ENCODE data around the gene GNAT1.
"Not testable (repeated sequence)": the region's sequence is repeated elsewhere in the genome, so short reads cannot be mapped to it uniquely, and the experiment has no call there.

The GNAT1 gene

DNA sequence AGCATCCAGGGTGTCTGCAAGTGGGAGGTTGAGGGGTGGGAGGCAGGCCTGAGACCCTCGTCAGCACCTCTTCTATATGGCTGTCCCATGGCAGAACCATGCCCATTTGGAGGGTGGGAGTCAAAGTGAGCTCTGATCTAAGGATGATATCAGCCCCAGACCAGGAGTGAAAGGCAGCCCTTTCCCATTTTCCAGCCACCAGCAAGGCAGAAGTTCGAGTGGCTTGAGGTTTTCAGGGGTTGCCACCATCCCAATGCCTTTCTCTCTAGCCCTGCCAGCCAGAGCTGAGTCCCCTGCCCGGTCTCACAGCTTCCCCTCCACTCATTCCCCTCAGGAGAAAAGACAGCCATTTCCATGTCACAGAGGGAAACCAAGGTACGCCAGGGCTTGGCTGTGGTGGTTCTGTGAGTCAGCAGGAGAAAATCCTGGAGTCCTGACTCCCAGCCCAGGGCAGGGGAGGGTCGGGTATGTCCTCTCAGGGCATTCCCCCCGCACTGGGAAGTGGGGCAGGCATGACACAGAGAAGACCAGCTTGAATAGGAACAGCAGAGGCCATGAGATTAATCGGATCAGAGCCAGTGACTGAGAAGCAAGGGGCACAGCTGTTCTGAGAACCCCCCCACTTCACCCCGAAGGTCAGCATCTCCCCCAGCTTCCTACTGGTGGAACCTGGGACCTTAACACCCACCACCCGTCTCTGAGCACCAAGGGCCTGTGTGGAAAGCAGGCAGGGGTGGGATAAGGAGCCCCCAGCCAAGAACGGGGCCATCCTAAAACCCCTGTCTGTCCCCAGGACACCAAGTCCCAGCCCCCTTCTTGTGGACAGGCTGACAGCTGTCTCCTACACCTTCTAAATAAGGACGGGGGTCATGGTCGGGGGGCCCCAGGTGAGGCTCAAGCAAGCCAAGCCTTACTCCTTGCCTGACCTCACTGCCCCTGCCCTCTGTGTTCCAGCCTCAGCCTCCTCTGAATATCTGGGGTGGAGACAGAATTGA is 12.7 kb downstream of the GNAT1 start:
- no peak for DNase-seq (ENCODE audit: low spot score)

- DNase-seq (ENCODE audit: low spot score): no peak
Observed at GRCh38 chr3:50204804-50205412, 13.5 kb downstream of the GNAT1 start, which contains the start of gene SLC38A3. Gene SLC38A3 (plus strand): TSS chr3:50205271. CDS start chr3:50214200, 8,929 bp downstream.

- no peak for DNase-seq (ENCODE audit: low spot score)
Observed at GRCh38 chr3:50205413-50206276, 14.2 kb downstream of the GNAT1 start.

DNA sequence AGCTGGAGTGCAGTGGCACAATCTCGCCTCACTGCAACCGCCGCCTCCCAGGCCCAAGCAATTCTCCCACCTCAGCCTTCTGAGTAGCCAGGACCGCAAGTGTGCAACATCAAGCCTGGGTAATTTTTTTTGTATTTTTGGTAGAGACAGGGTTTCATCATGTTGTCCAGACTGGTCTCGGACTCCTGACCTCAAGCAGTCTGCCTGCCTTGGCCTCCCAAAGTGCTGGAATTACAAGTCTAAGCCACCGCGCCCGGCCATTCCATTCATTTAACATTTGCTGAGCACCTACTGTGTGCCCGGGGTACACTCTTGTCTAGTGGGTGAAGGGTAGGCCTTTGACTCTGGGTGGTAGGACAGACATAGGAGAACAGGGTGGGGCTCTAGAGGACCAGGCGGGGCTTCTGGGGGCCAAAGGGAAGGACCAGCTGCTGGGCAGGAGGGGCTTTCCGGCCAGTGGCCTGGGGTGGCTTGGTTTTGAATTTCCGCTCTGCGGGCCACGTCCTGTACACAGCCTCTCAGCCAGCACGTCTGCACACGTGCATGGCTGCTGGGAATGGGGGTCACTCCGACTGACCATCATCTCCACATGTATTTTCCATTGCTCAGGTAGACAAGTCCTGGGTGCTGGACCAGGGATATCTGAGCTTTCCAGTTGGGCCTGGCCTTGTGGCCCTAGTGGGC is 16.1 kb downstream of the GNAT1 start:
- no peak for DNase-seq (ENCODE audit: low spot score)

- no peak for DNase-seq (ENCODE audit: low spot score)
Observed at GRCh38 chr3:50208677-50209344, 17.4 kb downstream of the GNAT1 start.

- no peak for DNase-seq (ENCODE audit: low spot score)
Observed at GRCh38 chr3:50210176-50210509, 18.7 kb downstream of the GNAT1 start.

GRCh38 chr3:50210510-50211367 is 19.3 kb downstream of the GNAT1 start:
- no peak for DNase-seq (ENCODE audit: low spot score)

DNA sequence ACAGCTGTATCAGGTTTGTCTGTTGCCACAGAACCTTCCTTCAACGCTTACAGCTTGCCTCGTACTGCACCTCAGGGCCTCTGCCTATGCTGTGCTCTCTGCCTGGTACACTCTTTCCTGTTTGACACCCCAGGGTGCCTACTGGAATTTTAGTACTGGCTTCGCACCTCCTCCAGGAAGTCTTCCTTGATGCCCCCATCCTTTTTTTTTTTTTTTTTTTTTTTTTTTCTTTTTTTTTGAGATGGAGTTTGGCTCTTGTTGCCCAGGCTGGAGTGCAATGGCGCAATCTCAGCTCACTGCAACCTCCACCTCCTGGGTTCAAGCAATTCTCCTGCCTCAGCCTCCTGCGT is 19.9 kb downstream of the GNAT1 start:
- DNase-seq (ENCODE audit: low spot score): not testable (repeated sequence)

- DNase-seq (ENCODE audit: low spot score): no peak
Observed at GRCh38 chr3:50211930-50212329, 20.5 kb downstream of the GNAT1 start.

DNA sequence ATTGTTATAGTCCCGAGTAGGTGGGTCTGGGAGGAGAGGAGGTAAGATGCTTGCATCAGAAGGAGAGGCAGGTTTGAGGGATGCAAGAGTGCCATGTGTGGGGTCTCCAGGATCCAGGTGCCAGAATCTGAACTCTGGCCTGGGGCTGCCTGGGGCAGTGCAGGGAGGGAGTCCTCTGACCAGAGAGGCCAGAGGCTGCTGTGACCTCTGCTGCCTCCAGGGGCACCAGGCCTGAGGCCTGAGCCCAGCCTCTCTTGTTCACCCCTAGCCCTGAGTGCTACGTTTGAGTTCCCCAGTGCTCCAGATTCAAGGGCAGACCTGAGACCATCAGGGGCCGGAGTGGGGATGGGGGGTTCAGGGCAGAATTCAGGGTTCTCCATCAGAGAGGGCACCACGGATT is 21.1 kb downstream of the GNAT1 start:
- DNase-seq (ENCODE audit: low spot score): no peak

- no peak for DNase-seq (ENCODE audit: low spot score)
Observed at GRCh38 chr3:50212971-50213370, 21.6 kb downstream of the GNAT1 start.

DNA sequence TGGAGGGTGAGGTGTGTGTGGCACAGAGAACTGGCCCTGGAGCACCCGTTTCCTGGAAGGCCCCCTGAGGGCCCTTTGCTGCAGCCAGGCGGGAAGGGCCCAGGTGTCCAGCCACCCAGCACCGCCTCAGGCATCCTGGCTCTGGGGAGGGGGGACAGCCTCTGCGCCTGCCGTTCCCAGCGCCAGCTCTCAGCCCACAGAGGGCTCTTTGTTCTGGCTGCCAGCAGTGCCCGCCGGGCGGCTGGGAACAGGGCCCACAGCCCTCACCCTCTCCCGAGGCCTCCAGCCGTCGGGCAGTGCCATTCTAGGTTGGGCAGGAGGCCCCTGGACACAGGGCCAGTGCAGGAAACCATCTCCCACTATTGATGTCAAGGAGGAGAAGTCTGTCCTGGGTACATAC is 22.0 kb downstream of the GNAT1 start:
- no peak for DNase-seq (ENCODE audit: low spot score)

DNA sequence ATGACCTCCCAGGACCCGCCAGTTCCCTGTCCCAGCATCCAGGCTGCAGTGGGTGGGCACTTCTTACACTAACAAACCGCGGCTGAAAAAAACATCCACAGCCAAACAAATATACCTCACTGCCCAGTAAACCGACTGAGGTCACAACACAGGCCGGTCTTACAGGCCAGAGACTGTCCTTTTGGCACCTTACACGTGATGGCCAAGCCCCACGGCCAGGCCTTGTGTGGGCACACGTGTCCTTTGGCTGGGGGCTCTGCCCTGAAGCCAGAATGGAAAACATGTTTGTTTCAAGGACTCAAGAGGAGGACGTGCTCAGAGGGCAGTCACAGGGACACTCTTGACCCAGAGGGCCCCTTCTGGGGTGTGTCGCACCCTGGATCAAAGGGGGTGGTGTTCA is 23.4 kb downstream of the GNAT1 start:
- DNase-seq (ENCODE audit: low spot score): no peak

DNA sequence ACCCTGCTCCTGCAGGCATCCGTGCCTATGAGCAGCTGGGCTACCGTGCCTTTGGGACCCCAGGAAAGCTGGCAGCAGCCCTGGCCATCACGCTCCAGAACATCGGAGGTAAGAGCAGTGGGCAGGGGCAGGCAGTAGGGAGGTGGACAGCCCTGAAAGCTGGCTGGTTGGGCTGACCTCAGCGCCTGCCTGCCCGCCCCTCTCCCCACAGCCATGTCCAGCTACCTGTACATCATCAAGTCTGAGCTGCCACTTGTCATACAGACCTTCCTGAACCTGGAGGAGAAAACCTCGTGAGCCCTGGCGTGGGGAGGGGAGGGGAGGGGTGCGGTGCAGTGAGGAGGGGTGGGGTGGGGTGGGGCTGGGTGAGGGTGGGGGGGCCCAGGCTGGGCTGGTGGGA is 24.1 kb downstream of the GNAT1 start:
- no peak for DNase-seq (ENCODE audit: low spot score)

GRCh38 chr3:50217681-50218080 is 26.3 kb downstream of the GNAT1 start:
- no peak for DNase-seq (ENCODE audit: low spot score)

DNA sequence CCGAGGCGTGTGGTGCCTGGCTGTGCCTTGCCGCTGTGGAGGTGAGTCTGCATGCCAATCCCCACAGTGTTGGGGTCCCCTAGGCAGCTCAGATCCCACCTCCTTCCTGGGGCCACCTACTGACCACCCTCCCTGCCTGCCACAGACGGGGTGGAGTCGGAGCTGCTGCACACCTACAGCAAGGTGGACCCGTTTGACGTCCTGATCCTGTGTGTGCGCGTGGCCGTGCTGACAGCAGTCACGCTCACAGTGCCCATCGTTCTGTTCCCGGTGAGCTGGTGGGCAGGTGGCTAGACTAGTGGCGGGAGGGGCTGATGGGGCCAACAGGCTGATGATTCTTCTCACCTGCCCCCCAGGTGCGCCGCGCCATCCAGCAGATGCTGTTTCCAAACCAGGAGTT is 27.0 kb downstream of the GNAT1 start:
- no peak for DNase-seq (ENCODE audit: low spot score)

- no peak for DNase-seq (ENCODE audit: low spot score)
Observed at GRCh38 chr3:50219285-50219684, 27.9 kb downstream of the GNAT1 start.

DNA sequence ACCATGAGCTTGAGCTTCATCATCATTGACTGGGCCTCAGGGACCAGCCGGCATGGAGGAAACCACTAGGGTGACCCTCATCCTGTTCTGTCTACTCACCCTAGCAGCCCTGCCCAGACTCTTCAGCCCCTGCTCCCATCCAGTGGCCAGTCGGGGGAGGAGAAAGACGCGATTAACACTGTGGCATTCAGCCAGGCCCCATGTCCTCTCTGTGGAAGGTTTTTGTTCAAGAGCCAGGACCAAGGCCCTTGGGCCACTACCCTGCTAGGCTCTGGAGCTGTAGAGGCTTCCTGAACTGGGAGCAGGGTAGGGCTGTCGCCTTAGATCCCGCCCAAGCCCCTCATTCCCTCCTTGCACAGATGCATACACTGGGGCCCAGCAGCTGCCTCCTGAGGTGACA is 28.7 kb downstream of the GNAT1 start:
- no peak for DNase-seq (ENCODE audit: low spot score)

DNA sequence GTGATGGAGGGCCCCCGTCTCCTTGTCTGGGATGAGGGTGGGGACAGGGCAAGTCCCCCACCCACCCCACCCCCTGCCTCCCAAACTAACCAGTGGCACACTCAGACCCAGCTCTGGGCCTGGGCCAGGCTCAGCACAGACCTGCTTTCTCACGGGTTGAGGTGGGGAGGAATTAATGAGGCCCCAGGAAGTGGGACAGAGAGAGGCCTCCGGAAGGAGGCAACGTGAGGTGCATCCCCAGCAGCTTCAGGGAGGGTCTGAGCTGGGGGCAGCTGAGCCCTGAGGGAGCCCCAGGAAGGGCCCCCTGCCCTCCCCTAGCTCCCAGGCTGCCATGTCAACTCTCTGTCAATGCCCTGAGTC is 29.6 kb downstream of the GNAT1 start:
- DNase-seq (ENCODE audit: low spot score): no peak

DNA sequence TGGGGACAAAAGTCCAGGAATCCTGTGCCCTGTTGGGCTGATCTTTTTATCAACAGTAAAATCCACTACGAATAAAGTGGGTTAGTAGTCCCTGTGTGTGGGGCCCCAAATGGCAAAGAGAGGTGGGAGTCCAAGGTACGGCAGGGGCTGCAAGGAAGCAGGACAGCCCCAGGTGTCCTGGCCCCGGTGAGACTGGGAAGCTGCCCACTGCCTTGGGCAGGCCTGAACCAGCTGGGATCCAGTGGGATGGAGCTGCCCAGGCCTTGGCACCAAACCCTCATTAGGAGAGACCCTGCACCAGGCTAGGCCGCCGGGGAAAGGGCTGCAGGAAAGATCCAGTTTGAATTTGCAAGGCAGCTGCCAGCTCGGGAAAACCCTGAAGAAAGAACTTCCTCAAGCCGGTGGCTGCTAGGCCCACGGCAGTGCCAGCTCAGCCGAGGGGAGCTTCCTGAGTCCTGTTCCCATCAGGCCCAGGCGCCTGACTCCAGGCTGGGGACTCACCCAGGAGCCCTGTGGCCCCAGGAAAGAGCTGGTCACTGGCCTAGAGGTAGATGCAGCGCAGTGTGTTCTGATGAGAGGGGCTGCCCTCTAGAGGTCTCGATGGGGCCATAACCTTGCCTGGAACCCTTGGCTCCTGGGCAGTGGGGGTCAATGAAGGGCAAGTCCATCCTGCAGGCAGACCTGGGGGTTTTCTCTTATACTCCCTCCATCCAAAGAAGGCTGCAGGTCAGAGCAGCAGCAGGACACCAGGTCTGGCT is 30.2 kb downstream of the GNAT1 start:
- no peak for DNase-seq (ENCODE audit: low spot score)
